Fibroblast of lung (primary cell): ENCODE data around the gene RPL36A.

ENCODE experiments used
- CTCF ChIP-seq, 2 donors: IDR thresholded peaks in 1 of 2; conservative IDR thresholded peaks in 1 of 2; 1 replicate in 1 of 2; 2 replicates in 1 of 2; pipeline ENCODE4 v1.5.1; 2011 to 2012; ENCODE audit warnings: low read length in 2 of 2, control low read depth in 1 of 2, inconsistent platforms in 1 of 2, low read depth in 1 of 2, mild to moderate bottlenecking in 1 of 2
- EZH2 ChIP-seq: IDR thresholded peaks from 2 replicates; pipeline ENCODE4 v1.5.1; 2012; ENCODE audit warnings: low read length, control low read depth, mild to moderate bottlenecking; ENCODE audit errors: missing control alignments

- no peak for TF ChIP-seq EZH2
- no peak for TF ChIP-seq CTCF (conservative IDR thresholded peaks at IDR 0.05 in 1 of 2, IDR thresholded peaks at IDR 0.05 in 1 of 2; ENCODE audit: low read depth in 1 of 2, low read length in 2 of 2)
These were observed 21.1 kb upstream of the RPL36A start for GRCh38 chrX:101369687-101370086.
